ENCODE data around the gene C15orf61.

Gene C15orf61

DNA sequence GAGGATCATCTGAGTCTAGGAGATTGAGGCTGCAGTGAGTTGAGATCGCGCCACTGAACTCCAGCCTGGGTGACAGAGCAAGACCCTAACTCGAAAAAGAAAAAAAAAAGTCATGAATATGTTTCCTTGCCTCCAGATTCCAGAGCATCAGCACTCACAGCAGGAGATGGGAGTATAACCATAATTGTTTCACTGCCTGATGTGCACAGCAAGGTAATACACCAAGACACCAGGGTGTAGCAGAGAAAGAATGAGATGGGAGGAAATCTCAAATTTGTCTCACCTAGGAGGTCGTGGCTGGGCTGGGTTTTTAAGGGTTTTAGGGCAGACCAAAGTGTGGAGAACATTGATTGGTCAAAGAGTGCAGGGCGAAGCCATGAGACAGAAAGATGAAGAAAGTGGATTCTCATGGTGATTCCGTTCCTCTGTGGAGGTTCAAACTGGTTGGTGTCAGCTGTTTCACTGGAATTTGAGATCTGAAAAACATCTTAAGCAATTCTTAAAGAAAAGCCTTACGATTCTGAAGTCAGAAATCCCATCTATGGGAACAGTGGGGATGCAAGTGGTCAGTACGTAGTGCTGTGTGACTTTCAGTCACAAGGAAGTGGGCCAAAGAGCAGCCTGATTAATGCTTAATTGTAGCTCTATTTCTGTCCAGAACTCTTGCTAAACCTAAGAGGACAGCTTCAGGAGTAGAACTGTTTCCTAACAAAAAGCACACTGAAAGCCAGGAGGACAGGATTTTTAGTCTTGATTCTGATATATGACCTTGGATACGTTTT, 7.8 kb upstream of the C15orf61 start:
- DNase-seq (ENCODE audit: low spot score), result no peak

DNA sequence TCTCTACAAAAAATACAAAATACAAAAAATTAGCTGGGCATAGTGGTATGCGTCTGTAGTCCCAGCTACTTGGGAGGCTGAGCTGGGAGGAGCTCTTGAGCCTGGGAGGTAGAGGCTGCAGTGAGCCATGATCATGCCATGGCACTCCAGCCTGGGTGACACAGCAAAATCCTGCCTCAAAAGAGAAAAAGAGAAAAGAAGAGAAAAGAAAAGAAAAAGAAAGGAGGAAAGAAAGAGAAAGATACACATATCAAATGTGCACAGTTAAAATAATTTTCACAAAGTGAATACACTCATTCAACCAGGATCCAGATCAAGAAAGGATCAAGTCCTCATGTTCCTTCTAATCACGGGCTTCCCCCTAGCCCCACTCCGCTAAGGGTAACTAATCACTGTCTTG, 5.8 kb upstream of the C15orf61 start:
- DNase-seq (ENCODE audit: low spot score), result no peak

DNA sequence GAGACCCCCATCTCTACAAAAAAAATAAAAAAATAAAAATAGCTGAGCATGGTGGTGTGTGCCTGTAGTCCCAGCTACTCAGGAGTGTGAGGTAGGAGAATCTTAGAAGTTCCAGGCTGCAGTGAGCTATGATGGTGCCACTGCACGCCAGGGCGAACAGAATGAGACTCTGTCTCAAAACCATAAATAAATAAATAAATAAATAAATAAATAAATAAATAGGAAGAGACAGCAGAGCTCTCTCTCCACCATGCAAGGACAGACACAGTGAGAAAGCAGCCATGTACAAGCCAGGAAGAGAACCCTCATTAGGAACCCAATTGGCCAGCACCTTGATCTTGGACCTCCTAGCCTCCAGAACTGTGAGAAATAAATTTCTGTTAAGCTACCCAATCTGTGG, 5.4 kb upstream of the C15orf61 start:
- DNase-seq (ENCODE audit: low spot score), result no peak

DNA sequence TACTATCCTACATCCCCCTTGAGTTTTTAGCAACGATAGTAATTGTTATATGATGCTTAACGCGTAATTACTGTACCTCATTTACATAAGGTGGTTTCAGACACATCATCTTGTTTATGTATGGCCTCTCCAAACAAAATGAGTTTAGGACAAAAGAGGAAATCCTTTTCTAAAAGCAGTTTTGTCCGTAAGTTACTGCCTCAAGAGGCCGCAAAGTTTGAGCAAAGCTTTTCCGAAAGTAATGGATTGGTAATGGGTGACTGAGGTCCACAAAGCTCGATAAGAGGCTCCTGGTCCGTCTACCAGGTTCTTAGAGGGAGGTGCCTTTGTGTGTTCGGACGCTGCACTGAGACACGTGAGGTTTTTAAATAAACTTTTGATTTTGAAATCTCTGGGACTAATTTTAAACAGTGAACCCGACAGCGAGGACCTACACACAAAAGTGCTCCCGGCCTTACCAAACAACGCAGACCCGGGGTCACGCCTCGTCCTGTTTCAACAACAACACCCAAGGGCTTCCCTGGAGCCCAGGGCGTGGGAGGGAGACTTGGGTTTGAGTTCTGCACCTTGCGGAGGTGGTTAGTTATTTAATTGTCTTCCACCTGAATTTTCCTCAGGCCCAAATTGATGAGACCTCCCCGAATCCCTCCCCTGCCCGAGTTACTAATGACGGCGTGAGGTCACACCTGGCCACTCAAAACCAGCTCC, 456 bp upstream of the C15orf61 start:
- DNase-seq (ENCODE audit: low spot score), result no peak

DNA sequence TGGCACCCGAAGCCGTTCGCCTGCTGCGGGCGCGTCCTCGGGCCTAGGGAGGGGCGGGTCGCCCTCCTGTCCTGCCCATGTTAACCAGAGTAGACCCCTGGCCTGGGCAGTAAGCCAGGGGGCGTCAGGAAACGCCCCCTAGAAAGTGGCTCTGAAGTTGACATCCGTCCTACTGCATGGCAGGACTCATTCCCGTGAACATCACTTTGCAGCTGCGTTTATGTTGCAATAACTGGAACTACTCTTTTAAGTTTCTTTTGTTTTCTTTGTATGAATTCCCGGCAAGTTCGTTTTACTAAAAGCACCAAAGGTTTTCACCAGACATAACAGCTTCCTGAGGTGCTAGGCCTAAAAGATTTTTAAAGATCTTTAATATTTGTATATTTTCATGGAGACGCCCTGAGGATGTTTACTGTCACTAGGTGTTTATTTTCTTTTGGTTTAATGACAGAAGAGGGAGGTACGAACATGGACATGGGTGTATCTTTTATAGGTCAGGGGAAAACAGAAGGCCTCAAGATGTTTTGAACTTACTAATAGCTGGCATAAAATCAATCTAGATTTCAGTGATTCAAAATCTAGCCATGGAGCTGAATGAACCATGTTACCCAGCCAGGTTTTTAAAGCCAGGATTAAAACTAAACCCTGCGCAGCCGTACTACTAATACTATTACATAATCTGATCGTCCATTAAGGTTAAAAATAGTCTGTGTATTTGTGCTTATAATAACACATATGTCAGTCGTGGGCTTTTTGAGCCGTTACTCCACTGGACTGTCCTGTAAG, 1.0 kb downstream of the C15orf61 start:
- DNase-seq (ENCODE audit: low spot score), result peak; percentile 24

DNA sequence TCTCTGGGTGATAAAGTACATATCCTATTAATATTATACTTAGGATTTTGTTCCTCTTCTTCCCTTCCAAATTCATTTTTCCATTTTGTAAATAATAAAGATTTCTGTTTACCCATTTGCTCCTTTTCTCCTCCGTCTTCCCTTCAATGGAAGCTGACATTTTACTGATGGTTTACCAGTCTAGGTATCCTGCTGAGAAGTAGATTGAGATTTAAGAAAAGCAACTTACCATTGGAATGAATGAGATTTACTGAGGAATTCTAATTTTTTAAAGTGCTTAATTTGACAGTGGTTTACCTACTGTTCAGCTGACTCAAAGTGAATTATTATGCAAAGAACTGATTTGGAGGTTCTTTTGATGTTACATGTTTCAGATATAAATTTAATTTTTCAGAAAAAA, 2.4 kb downstream of the C15orf61 start:
- no peak for DNase-seq (ENCODE audit: low spot score)

DNA sequence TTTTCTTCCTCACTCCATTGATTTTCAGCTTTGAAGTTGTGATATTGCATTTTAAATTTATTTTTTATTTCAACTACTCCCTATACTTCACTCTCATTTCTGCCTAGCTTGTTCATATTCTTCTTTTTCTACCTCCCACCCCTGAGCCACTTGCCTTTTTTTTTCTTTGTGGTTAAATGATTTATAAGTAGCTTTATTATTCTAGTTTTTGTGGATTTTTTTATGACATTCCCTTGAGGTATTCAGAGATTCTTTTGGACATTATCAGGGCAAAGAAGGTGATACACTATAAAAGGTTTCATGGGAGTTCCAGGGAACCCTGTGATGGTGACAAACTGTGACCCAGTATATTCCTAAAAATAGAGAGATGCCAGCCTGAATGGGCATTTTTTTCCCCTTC, 3.3 kb downstream of the C15orf61 start:
- no peak for DNase-seq (ENCODE audit: low spot score)

DNA sequence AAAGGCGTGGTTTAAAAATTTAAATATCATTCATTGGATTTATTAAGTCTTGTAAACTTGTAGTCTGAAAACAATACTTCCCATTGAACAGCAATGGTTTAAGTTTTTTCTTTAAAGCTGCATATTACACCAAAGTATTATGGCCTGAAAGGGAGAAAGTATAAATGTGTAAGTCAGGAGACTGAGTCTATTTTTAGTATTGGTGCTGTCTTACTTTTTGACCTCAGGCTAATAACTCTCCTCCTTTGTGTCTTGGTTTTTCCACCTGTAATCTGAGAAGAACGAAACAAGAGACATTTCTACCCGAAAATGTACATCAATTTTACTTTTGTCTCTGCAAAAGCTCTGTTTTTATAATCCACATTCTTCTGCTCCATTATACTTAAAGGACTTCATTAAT, 7.6 kb downstream of the C15orf61 start:
- no peak for DNase-seq (ENCODE audit: low spot score)

DNA sequence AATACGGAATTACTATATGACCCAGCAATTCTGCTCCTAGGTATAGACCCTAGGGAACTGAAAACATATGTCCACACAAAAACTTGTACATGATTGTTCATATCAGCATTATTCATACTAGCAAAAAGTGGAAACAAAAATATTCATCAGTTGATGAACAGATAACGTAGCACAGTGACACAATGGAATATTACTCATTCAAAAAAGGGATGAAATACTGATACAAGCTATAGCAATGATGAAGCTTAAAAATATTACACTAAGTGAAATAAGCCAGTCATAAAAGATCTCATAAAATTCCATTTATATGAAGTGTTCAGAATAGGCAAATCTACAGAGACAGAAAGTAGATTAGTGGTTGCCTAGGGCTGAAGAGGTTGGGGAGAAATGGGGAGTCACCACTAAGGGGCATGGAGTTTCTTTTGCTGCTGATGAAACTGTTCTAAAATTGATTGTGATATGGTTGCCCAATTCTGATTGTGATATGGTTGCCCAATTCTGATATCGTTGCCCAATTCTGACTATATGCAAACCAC, 10.5 kb downstream of the C15orf61 start:
- DNase-seq (ENCODE audit: low spot score), result no peak

DNA sequence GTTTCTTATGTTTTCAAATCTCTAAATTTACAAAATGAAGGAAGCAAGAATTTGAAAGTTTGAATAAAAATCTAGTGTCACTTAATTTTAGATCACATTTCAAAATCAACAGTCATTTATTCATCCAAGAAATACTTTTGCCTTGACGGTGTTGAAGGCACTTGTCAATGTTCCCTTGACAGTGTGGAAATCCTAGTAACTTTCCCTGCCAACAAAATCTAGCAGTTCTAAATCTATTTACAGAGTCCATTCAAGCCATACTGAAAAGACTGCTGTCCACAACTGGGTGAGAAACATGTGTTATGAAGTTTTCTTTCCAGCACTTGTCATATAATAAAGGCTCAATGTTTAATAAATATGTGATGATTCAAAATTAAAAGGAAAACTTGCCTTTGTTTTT, 12.9 kb downstream of the C15orf61 start:
- no peak for DNase-seq (ENCODE audit: low spot score)

DNA sequence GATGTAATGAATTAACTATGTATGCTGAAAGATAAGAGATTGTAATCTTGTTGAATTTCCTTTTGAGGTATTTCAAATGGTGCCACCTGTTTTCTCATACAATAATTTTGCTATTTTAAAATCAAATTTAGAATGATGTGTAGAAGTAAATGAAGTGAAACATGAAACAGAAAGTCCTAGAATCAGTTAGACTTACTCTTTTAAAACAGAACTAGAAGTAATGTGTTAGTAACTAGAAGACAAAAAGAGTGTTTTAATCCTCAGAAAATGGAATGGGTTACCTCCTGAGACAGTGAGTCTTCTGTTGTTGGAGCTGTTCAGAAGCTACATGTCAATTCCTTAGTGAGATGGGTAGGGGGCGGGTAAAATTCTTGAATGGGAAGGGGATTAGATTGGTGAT, 13.4 kb downstream of the C15orf61 start:
- DNase-seq (ENCODE audit: low spot score), result no peak

DNA sequence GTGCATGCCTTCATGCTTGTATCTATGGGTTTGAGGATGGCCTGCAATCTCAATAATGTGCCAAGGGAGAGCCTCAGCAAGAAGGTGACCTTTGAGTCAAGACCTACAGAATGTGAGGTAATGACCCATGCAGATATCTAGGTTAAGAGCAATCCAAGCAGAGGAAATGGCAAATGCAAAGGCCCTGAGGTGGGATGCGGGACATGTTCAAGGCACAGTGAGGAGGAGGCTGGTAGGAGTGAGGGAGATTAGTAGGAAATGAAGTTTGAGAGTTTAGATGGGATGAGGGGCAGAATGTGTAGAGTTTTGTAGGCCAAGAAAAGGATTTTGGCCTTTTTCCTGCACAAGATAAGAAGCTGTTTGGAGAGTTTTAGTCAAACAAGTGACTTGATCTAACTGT, 16.8 kb downstream of the C15orf61 start:
- DNase-seq (ENCODE audit: low spot score), result no peak

DNA sequence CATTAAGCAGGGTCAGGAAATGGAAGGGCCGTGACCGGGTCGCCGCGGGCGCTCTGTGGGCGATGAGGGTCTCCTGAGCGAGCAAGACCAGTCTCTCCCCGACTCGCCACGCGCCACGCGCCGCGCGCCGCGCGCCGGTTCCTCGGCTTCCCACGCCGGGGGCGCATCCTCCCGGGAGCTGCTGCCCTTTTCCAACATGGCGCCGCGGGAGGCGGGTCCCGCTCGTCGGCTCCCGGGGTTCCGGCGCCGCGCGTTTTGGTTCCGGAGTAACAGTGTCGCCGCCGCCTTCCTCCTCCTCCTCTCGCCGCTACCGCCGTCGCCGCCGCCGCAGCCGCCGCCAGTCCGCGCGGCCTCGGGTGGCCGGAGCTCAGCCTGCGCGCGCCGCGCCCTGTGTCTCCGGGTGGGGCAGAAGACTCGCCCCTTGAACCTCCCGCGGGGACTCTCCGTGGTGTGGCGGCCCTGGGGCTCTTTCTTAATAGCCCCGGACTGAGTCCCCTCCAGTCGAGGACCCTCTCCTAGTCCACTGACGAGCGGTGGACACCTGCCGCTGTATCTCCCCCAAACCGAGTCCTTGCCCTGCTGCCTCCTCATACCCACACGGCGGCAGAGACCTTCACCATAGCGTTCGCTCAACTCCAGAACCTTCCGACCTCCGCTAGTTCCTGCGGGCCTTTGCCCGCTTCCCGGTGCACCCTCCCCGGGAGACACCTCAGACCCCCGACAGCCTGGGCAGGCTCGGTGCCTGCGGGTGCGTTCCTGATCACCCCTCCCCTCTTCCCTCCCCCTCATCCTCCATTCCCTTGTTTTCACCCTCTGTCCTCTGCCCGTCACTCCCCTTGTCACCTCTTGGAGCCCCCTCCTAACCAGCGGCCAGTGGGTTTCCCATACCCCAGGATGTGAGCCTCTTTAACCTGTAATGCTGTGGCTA, 21.8 kb downstream of the C15orf61 start, which contains the start of gene MAP2K5:
MAP2K5 (plus strand) TSS at position 284 of the 928 bp plus-strand sequence; CDS start at position 917, 633 bp downstream.
- DNase-seq (ENCODE audit: low spot score), result peak; percentile 82

DNA sequence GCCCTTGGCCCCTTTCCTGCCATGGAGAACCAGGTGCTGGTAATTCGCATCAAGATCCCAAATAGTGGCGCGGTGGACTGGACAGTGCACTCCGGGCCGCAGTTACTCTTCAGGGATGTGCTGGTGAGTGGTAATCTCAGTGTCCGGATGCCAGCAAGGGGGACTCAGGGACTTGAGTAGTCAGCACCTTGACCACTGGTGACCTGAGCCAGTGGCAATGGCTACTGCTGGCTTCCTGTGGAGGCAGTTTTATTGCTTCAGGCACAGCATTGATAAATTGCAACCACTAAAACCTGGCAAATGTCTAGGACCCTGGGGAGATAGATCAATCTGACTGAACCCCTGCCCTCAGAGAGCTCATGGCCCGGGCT, 22.4 kb downstream of the C15orf61 start:
- peak; percentile 27 for DNase-seq (ENCODE audit: low spot score)

DNA sequence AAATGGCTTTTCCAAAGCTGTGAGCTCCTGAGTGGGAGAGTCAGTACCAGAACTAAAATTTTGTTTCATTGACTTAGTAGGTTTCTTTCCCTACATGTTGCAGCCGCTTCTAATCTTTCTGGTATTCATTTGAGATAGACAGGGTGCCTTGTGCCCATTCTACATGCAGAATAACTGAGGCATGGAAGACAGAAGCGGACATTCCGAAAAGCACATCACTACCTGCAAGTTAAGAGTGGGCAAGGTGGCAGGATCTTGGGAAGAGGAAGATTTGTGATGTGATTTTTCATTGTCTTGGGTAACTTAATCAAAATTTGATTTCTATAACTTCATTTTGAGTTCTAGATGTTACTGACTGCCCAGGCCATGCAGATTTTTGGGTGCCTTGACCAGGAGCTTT, 23.5 kb downstream of the C15orf61 start:
- DNase-seq (ENCODE audit: low spot score), result no peak

DNA sequence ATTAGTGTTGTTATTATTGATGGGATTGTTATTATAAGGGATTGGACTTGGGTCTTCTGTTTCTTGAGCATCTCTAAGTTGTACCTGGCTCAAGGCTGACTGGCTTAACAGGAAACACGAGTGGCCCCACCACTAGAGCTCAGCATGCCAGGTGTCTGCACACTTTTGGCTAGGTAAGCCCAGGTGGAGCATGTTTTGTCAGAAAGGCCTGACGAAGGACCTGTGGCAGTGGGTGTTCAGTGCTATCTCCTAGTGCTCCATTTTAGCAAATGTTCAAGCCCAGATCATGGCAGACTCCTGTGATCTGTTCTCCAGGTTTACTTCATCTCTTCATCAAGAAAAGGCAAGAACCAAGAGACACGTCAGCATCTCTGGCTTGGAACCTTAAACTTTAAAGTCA, 24.9 kb downstream of the C15orf61 start:
- no peak for DNase-seq (ENCODE audit: low spot score)

DNA sequence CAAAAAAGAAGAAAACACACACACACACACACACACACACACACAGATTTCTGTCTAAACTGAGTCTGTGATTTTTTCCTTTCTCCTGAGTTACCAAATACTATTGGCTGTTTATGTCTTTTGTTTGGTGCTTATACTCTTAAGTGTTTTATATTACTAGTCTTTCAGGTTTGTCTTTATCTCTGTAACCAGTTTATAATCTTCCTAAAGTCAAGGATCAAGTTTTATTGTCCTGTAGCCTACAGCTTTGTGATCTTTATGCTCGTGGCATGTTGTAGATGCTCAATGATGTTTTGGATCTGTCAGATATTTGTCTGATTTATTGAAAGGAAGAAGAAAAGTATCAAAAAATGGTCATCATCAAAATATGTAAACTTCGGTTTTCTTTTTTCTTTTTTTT, 26.1 kb downstream of the C15orf61 start:
- no peak for DNase-seq (ENCODE audit: low spot score)

DNA sequence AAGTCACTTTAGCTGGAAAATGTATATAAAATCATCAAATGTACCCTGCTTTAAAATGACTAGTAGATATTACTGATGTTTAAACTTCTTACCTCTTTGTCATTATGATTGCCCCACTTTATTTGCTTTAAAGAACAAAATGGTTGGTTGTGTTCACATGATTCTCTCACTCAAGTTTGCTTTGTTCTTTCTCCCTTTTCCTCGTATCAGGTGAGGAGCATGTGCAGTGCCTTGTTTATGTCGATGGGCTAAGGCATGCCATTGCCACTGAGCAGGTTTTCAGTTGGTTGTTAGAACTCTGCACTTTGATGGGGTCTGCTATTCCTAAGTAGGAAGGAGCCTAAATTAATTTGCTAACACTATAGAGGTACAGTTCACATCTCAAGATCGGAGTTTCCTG, 26.9 kb downstream of the C15orf61 start:
- no peak for DNase-seq (ENCODE audit: low spot score)

DNA sequence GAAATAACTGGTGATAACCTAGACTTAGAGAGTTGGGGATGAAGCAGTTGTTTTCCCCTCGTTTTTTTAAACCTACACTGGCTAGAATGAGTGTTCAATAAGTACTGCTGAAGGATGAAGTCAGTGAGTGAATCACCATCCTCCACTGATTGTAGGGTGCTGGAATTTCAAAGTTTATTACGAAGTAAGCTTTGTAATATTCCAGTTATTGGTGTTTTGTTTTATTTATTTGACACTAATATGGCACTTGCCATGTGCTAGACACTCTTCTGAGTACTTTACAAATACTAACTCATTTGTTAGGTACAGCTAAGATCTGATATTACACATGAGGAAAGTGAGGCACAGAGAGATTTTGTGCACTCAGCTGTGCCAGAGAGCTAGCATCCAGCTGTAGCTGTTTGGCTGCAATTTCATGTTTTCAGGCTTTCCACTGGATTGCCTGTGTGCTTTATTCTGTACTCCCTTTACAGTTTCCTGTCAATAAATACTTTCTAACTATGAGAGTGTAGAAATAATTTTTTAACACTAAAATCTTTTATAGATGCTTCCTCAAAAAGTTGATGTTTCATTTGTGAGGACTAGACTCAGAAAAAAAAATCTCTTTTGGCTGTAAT, 27.4 kb downstream of the C15orf61 start:
- DNase-seq (ENCODE audit: low spot score), result peak; percentile 38

DNA sequence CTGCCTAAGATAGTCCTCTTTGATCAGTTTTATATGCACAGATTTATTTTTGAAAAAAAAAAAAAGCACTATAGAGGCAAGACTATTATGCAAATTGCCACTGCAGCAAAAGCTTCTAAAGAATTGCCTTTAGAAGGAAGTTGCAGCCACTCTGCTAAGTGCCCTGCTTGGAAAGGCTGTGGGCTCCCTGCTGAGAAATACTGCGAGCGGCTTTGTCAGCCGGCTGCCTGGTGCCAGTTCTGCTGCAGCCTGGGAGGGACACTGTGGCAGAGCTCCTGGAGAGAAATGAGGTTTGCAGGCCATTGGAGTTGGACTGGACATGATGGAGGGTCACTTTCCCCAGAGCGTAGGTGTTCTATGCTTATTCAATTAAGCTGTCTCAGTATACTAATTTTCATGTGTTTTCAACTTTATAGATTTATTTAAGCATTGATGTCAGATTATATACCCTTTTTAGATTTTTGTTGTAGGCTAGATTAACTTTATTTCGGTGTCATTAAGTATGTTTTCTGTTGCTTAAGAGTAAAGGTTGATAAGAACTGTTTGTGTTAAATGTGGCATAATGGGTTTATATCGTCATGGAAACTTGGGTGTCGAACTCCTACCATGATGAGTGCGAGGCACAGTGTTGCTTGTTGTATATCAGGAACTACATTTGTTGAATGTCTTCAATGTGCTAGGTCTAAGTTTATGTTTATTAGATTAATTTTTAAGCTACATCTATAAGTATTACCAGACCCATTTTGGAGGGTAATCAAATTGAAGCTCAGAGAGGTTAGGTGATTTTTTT, 28.1 kb downstream of the C15orf61 start:
- DNase-seq (ENCODE audit: low spot score), result peak; percentile 75
